ENCODE measurements around the gene TXNIP. TPM values are rescaled to one million over a fixed set of nuclear protein-coding genes. Genes with fewer than 3 reads are reported as not detected.

Gene TXNIP
- total and polyA plus RNA-seq, 2 donors: 336 to 1,022 TPM

- H3K27me3 ChIP-seq (ENCODE audit: control insufficient read depth in 2 of 2, insufficient read depth in 1 of 2, low read length in 1 of 2): no peaks in the 10 kb centered on the region
- H3K36me3 ChIP-seq (ENCODE audit: control insufficient read depth in 2 of 2, insufficient read depth in 2 of 2, low read length in 1 of 2): peaks cover 15 to 19% of the 10 kb centered on the region in 2 donors
- no peaks in the 10 kb centered on the region for H3K4me1 ChIP-seq (ENCODE audit: control insufficient read depth in 2 of 2, insufficient read depth in 2 of 2, low read length in 2 of 2)
- 97% methylated on average over 6 of the region's 6 CpGs for WGBS
- no peak for DNase-seq (ENCODE audit: low read depth in 6 of 9, low spot score in 9 of 9)
- no peaks in the 10 kb centered on the region for H3K9me3 ChIP-seq (ENCODE audit: control insufficient read depth in 2 of 2, insufficient read depth in 1 of 2, low read length in 1 of 2)
- no peak overlapping the region for H3K4me3 ChIP-seq (ENCODE audit: low read length in 2 of 2)
- H3K27ac ChIP-seq (ENCODE audit: low read depth in 1 of 2, low read length in 1 of 2): no peak overlapping the region
These were observed 53.5 kb downstream of the TXNIP start for GRCh38 chr1:145942871-145943270.

Other genes with a start within 250 kb of the TXNIP start
- gene RNF115, start 172.5 kb downstream of the TXNIP start, total RNA-seq: 8.8 TPM
- gene RNF115, start 172.5 kb downstream of the TXNIP start, polyA plus RNA-seq: 12.3 TPM
- 26.7 TPM for gene POLR3C, start 172.4 kb downstream of the TXNIP start, total RNA-seq
- 17.2 TPM for gene POLR3C, start 172.4 kb downstream of the TXNIP start, polyA plus RNA-seq
- gene NUDT17, start 150.9 kb downstream of the TXNIP start, total RNA-seq: 3.7 TPM
- 6.0 TPM for gene NUDT17, start 150.9 kb downstream of the TXNIP start, polyA plus RNA-seq
- 6.0 TPM for gene PIAS3, start 137.5 kb downstream of the TXNIP start, total RNA-seq
- gene PIAS3, start 137.5 kb downstream of the TXNIP start, polyA plus RNA-seq: 29.9 TPM
- 0.28 TPM for gene ANKRD35, start 110.7 kb downstream of the TXNIP start, total RNA-seq
- gene ANKRD35, start 110.7 kb downstream of the TXNIP start, polyA plus RNA-seq: 2.7 TPM
- 0.57 TPM for gene ITGA10, start 86.5 kb downstream of the TXNIP start, total RNA-seq
- 10.3 TPM for gene ITGA10, start 86.5 kb downstream of the TXNIP start, polyA plus RNA-seq
- 32.9 TPM for gene PEX11B, start 77.9 kb downstream of the TXNIP start, total RNA-seq
- gene PEX11B, start 77.9 kb downstream of the TXNIP start, polyA plus RNA-seq: 38.1 TPM
- gene RBM8A, start 69.1 kb downstream of the TXNIP start, total RNA-seq: 225 TPM
- 112 TPM for gene RBM8A, start 69.1 kb downstream of the TXNIP start, polyA plus RNA-seq
- 13.1 TPM for gene LIX1L, start 38.6 kb downstream of the TXNIP start, total RNA-seq
- gene LIX1L, start 38.6 kb downstream of the TXNIP start, polyA plus RNA-seq: 22.0 TPM
- gene ANKRD34A, start 32.0 kb downstream of the TXNIP start, total RNA-seq: 0.19 TPM
- gene ANKRD34A, start 32.0 kb downstream of the TXNIP start, polyA plus RNA-seq: 0.89 TPM
- gene POLR3GL, start 31.9 kb downstream of the TXNIP start, total RNA-seq: 37.5 TPM
- 89.6 TPM for gene POLR3GL, start 31.9 kb downstream of the TXNIP start, polyA plus RNA-seq
- 0.38 TPM for gene HJV, start 25.2 kb upstream of the TXNIP start, total RNA-seq
- 0.62 TPM for gene HJV, start 25.2 kb upstream of the TXNIP start, polyA plus RNA-seq
- gene NBPF10, start 148.2 kb upstream of the TXNIP start, total RNA-seq: 0.66 TPM
- gene NBPF10, start 148.2 kb upstream of the TXNIP start, polyA plus RNA-seq: 0.59 TPM
- gene NOTCH2NLA, start 232.4 kb upstream of the TXNIP start, total RNA-seq: 16.9 TPM
- 10.4 TPM for gene NOTCH2NLA, start 232.4 kb upstream of the TXNIP start, polyA plus RNA-seq

All from thymus (tissue), 11 donors.